ENCODE results near the gene NANOGP8.

NANOGP8 gene

GRCh38 chr15:35038626-35039451, 46.3 kb downstream of the NANOGP8 start:
- TF ChIP-seq, protein P1, sequence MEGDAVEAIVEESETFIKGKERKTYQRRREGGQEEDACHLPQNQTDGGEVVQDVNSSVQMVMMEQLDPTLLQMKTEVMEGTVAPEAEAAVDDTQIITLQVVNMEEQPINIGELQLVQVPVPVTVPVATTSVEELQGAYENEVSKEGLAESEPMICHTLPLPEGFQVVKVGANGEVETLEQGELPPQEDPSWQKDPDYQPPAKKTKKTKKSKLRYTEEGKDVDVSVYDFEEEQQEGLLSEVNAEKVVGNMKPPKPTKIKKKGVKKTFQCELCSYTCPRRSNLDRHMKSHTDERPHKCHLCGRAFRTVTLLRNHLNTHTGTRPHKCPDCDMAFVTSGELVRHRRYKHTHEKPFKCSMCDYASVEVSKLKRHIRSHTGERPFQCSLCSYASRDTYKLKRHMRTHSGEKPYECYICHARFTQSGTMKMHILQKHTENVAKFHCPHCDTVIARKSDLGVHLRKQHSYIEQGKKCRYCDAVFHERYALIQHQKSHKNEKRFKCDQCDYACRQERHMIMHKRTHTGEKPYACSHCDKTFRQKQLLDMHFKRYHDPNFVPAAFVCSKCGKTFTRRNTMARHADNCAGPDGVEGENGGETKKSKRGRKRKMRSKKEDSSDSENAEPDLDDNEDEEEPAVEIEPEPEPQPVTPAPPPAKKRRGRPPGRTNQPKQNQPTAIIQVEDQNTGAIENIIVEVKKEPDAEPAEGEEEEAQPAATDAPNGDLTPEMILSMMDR (IDR thresholded peaks at IDR 0.05; ENCODE audit: extremely low read depth, missing control alignments), result no peak
- DNase-seq (ENCODE audit: low spot score), result no peak

Data from GM20000 (cell line).